Measurements from ENCODE around the gene CPNE5. TPM values are rescaled to one million over a fixed set of nuclear protein-coding genes. Genes with fewer than 3 reads are reported as not detected.

The CPNE5 gene
- total and polyA plus RNA-seq, 3 donors from 2014 or later: 44.2 to 137 (median 97.8) TPM

DNA sequence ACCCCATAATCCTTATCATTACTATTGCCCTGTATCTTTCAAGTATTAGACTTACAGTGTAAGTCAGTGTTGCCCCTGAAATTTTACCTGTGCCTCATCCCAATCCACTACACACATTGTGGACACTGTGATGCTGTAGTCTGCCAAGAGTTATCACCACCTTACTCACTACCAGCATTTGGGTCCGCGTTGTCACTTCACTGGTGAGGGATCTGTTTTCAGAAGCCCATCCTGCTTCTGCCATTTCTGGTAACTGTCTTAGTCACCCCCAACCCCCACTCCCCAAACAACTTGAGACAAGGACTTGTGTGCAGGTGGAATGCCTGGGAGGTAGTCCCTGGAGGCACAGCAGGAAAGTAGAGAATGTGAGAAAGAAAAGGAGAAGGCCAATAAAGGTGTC is 147.6 kb downstream of the CPNE5 start:
- no peak overlapping the region for H3K4me3 ChIP-seq
- WGBS, 2 donors: 99 to 100% methylated on average over 2 of the region's 2 CpGs
- no peak for TF ChIP-seq CTCF (IDR thresholded peaks at IDR 0.05)
- no peak for TF ChIP-seq POLR2A (IDR thresholded peaks at IDR 0.05)
- intact Hi-C loops (cut with DNase I; ENCODE audit: low total_unique reads): no loop called here
- H3K9me3 ChIP-seq: no peaks in the 10 kb centered on the region
- H3K27ac ChIP-seq: no peak overlapping the region
- no peaks in the 10 kb centered on the region for H3K36me3 ChIP-seq (ENCODE audit: low read depth, missing control alignments)
- H3K27me3 ChIP-seq: no peaks in the 10 kb centered on the region
- H3K4me1 ChIP-seq: peaks cover 10% of the 10 kb centered on the region
- no peak for DNase-seq

DNA sequence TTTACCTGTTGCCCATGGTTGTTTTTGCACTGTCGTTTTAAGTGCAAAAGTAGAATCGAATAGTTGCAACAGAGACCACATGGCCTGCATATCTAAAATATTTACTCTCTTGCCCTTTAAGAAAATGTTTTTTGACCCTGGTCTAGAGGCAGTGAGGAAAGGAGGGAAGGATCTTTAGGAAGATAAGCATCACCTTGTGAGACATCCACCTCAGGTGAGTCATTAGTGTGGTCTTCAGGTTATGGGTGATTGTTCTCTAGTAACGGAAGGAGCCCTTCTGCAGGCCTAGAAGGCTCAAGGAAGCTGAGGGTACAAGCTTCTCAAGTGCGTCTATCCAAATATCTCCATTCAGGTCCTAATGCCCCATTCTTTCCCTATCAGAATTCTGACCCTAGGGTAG is 148.2 kb downstream of the CPNE5 start:
- Histone ChIP-seq H3K27me3 (no peaks in the 10 kb centered on the region), H3K27ac (no peak overlapping the region), H3K4me3 (no peak overlapping the region), H3K36me3 (ENCODE audit: low read depth, missing control alignments) (no peaks in the 10 kb centered on the region), H3K9me3 (no peaks in the 10 kb centered on the region), H3K4me1 (peaks cover 10% of the 10 kb centered on the region)
- WGBS, 2 donors: 92 to 98% methylated on average over 4 of the region's 4 CpGs
- intact Hi-C loops (cut with DNase I; ENCODE audit: low total_unique reads): no loop called here
- no peak for TF ChIP-seq CTCF (IDR thresholded peaks at IDR 0.05)
- TF ChIP-seq POLR2A (IDR thresholded peaks at IDR 0.05): no peak
- no peak for DNase-seq

Other genes starting within 250 kb of the CPNE5 start
- 100 to 1,000 TPM; 180 to 183 TPM for gene SRSF3, start 245.1 kb downstream of the CPNE5 start, total RNA-seq
- 289 TPM for gene SRSF3, start 245.1 kb downstream of the CPNE5 start, polyA plus RNA-seq (ENCODE audit: insufficient read depth, low read depth, low replicate concordance)
- gene CDKN1A, start 160.7 kb downstream of the CPNE5 start, total RNA-seq: 100 to 1,000 TPM; 154 TPM
- 64.2 TPM for gene CDKN1A, start 160.7 kb downstream of the CPNE5 start, polyA plus RNA-seq (ENCODE audit: insufficient read depth, low read depth, low replicate concordance)
- gene RAB44, start 141.6 kb downstream of the CPNE5 start, total RNA-seq: under 1 TPM; 0.24 to 0.56 TPM
- gene RAB44, start 141.6 kb downstream of the CPNE5 start, polyA plus RNA-seq (ENCODE audit: insufficient read depth, low read depth, low replicate concordance): 0.09 TPM
- gene PPIL1, start 35.4 kb upstream of the CPNE5 start, total RNA-seq: 10 to 100 TPM; 35.0 to 39.4 TPM
- 41.2 TPM for gene PPIL1, start 35.4 kb upstream of the CPNE5 start, polyA plus RNA-seq (ENCODE audit: insufficient read depth, low read depth, low replicate concordance)
- 10 to 100 TPM; 78.9 to 80.3 TPM for gene C6orf89, start 46.5 kb upstream of the CPNE5 start, total RNA-seq
- 93.6 TPM for gene C6orf89, start 46.5 kb upstream of the CPNE5 start, polyA plus RNA-seq (ENCODE audit: insufficient read depth, low read depth, low replicate concordance)
- gene PI16, start 115.3 kb upstream of the CPNE5 start, total RNA-seq: 10 to 100 TPM in 1 of 2 donors, 1 to 10 TPM in 1; 9.8 to 24.7 TPM
- 79.3 TPM for gene PI16, start 115.3 kb upstream of the CPNE5 start, polyA plus RNA-seq (ENCODE audit: insufficient read depth, low read depth, low replicate concordance)
- 100 to 1,000 TPM; 227 to 316 TPM for gene MTCH1, start 146.8 kb upstream of the CPNE5 start, total RNA-seq
- 157 TPM for gene MTCH1, start 146.8 kb upstream of the CPNE5 start, polyA plus RNA-seq (ENCODE audit: insufficient read depth, low read depth, low replicate concordance)
- gene FGD2, start 166.2 kb upstream of the CPNE5 start, total RNA-seq: 10 to 100 TPM in 1 of 2 donors, 1 to 10 TPM in 1; 7.0 to 16.0 TPM
- gene FGD2, start 166.2 kb upstream of the CPNE5 start, polyA plus RNA-seq (ENCODE audit: insufficient read depth, low read depth, low replicate concordance): 5.8 TPM